ENCODE data around the gene HBG2.

The HBG2 gene

GRCh38 chr11:5226732-5227310, 27.8 kb downstream of the HBG2 start, which contains the start of gene HBB:
HBB (minus strand) TSS chr11:5227071; CDS start chr11:5227021, 50 bp downstream.
- no peak for DNase-seq

GRCh38 chr11:5225480-5225871, 29.1 kb downstream of the HBG2 start:
- no peak for DNase-seq

- no peak for DNase-seq
Observed at GRCh38 chr11:5224538-5225479, 29.8 kb downstream of the HBG2 start.

- no peak for DNase-seq
Observed at GRCh38 chr11:5223686-5224085, 30.9 kb downstream of the HBG2 start.

- DNase-seq = no peak
Observed at GRCh38 chr11:5223146-5223545, 31.4 kb downstream of the HBG2 start.

- no peak for DNase-seq
Observed at GRCh38 chr11:5210376-5210885, 44.1 kb downstream of the HBG2 start.

- no peak for DNase-seq
Observed at GRCh38 chr11:5204787-5205186, 49.8 kb downstream of the HBG2 start.

- DNase-seq = no peak
Observed at GRCh38 chr11:5203366-5203765, 51.2 kb downstream of the HBG2 start.
